Measurements from ENCODE around the gene CHML.

Gene CHML

GRCh38 chr1:241591736-241592135 lies 48.4 kb downstream of the CHML start:
- TF ChIP-seq CTCF (IDR thresholded peaks at IDR 0.05), result no peak

- TF ChIP-seq CTCF (IDR thresholded peaks at IDR 0.05), result no peak
Observed at GRCh38 chr1:241591317-241591716, 48.9 kb downstream of the CHML start.

- TF ChIP-seq CTCF (IDR thresholded peaks at IDR 0.05), result no peak
Observed at GRCh38 chr1:241590719-241591118, 49.5 kb downstream of the CHML start.

All from LNCAP (cell line).